H1 (cell line): Measurements from ENCODE around the gene LUZP1.

Experiments used
- CEBPB ChIP-seq: IDR thresholded peaks from 2 replicates; pipeline ENCODE4 v1.6.1; 2012; ENCODE audit warnings: low read depth, low read length
- CHD1 ChIP-seq: IDR thresholded peaks from 2 replicates; pipeline ENCODE4 v1.6.1; 2012; ENCODE audit warnings: low read depth, low read length, improper control_type of control experiment
- CHD7 ChIP-seq: fragments of 300-600 bp; sonication (generic); IDR thresholded peaks from 2 replicates; pipeline ENCODE4 v1.7.1; 2012; ENCODE audit warnings: low read length, moderate library complexity, mild to moderate bottlenecking, inconsistent platforms; ENCODE audit not compliant: insufficient replicate concordance
- CREB1 ChIP-seq: IDR thresholded peaks from 2 replicates; pipeline ENCODE4 v1.6.1; 2012; ENCODE audit warnings: inconsistent platforms
- CTCF ChIP-seq, 3 experiments: IDR thresholded peaks; 1 replicate in 2 of 3; 2 replicates in 1 of 3; pipeline versions ENCODE4 v1.5.1 to v1.6.1; 2011; ENCODE audit warnings: low read length in 3 of 3, mild to moderate bottlenecking in 3 of 3, inconsistent platforms in 2 of 3, low read depth in 1 of 3, moderate library complexity in 1 of 3; ENCODE audit not compliant: insufficient read depth in 1 of 3; ENCODE audit errors: control extremely low read depth in 1 of 3
- EP300 ChIP-seq, 2 experiments: IDR thresholded peaks; 1 replicate in 1 of 2; 2 replicates in 1 of 2; pipeline ENCODE4 v1.6.1; 2011 to 2012; ENCODE audit warnings: low read depth in 2 of 2, low read length in 2 of 2, mild to moderate bottlenecking in 2 of 2, borderline replicate concordance in 1 of 2, inconsistent platforms in 1 of 2, moderate library complexity in 1 of 2
- EZH2 ChIP-seq: fragments of 200-600 bp; sonication (generic); IDR thresholded peaks from 2 replicates; pipeline ENCODE4 v1.7.1; 2012; ENCODE audit warnings: low read depth, mild to moderate bottlenecking, moderate library complexity, low read length, inconsistent platforms; ENCODE audit not compliant: severe bottlenecking
- FOSL1 ChIP-seq: IDR thresholded peaks from 2 replicates; pipeline ENCODE4 v1.6.1; 2011; ENCODE audit warnings: mild to moderate bottlenecking, low read depth, low read length, moderate library complexity; ENCODE audit not compliant: insufficient read depth
- GTF2F1 ChIP-seq: IDR thresholded peaks from 2 replicates; pipeline ENCODE4 v1.6.1; 2012; ENCODE audit warnings: low read depth, low read length, improper control_type of control experiment, borderline replicate concordance
- MAX ChIP-seq: IDR thresholded peaks from 2 replicates; pipeline ENCODE4 v1.6.1; 2012; ENCODE audit warnings: inconsistent platforms
- POLR2A ChIP-seq, 2 experiments: IDR thresholded peaks; 1 replicate in 1 of 2; 2 replicates in 1 of 2; pipeline ENCODE4 v1.6.1; 2011; ENCODE audit warnings: low read depth in 2 of 2, low read length in 2 of 2, mild to moderate bottlenecking in 2 of 2; ENCODE audit errors: control extremely low read depth in 1 of 2
- POLR2AphosphoS5 ChIP-seq: IDR thresholded peaks from 2 replicates; pipeline ENCODE4 v1.6.1; 2011; ENCODE audit warnings: low read depth, low read length
- RAD21 ChIP-seq, 2 experiments: IDR thresholded peaks in 1 of 2; conservative IDR thresholded peaks in 1 of 2; 2 replicates each; pipeline ENCODE4 v1.6.1; 2011; ENCODE audit warnings: low read depth in 2 of 2, low read length in 2 of 2, improper control_type of control experiment in 1 of 2, inconsistent platforms in 1 of 2, mild to moderate bottlenecking in 1 of 2, moderate library complexity in 1 of 2
- RXRA ChIP-seq: IDR thresholded peaks from 2 replicates; pipeline ENCODE4 v1.6.1; 2011; ENCODE audit warnings: low read depth, mild to moderate bottlenecking, low read length, moderate library complexity; ENCODE audit not compliant: insufficient read depth

GRCh38 chr1:23062271-23062670 lies 106.4 kb downstream of the LUZP1 start:
- TF ChIP-seq CTCF (IDR thresholded peaks at IDR 0.05; ENCODE audit: control extremely low read depth in 1 of 3, insufficient read depth in 1 of 3, low read depth in 1 of 3, low read length in 3 of 3), result no peak
- TF ChIP-seq MAX, result no peak
- TF ChIP-seq RAD21 (IDR thresholded peaks at IDR 0.05 in 1 of 2, conservative IDR thresholded peaks at IDR 0.05 in 1 of 2; ENCODE audit: low read depth in 2 of 2, low read length in 2 of 2), result no peak
- no peak for TF ChIP-seq CREB1
- no peak for TF ChIP-seq EZH2
- TF ChIP-seq POLR2A (IDR thresholded peaks at IDR 0.05; ENCODE audit: control extremely low read depth in 1 of 2, low read depth in 2 of 2, low read length in 2 of 2), result no peak
- no peak for TF ChIP-seq CHD7
- no peak for TF ChIP-seq CEBPB
- TF ChIP-seq FOSL1, result no peak
- TF ChIP-seq EP300 (IDR thresholded peaks at IDR 0.05; ENCODE audit: borderline replicate concordance in 1 of 2, low read depth in 2 of 2, low read length in 2 of 2), result no peak
- TF ChIP-seq RXRA, result no peak
- TF ChIP-seq CHD1, result no peak
- TF ChIP-seq GTF2F1, result no peak
- TF ChIP-seq POLR2AphosphoS5, result no peak
